HG03565 (cell line): ENCODE measurements around the gene SUFU.

Experiments
- ATAC-seq: cut with Tn5 transposase; IDR thresholded peaks from one replicate; pipeline ENCODE4 v1.9.1; 2021; ENCODE audit warnings: mild to moderate bottlenecking, moderate library complexity; ENCODE audit not compliant: unreplicated experiment

SUFU gene

GRCh38 chr10:102631525-102632393, 128.0 kb downstream of the SUFU start:
- ATAC-seq = no peak

- ATAC-seq = no peak
Observed at GRCh38 chr10:102632394-102633111, 128.8 kb downstream of the SUFU start.

DNA sequence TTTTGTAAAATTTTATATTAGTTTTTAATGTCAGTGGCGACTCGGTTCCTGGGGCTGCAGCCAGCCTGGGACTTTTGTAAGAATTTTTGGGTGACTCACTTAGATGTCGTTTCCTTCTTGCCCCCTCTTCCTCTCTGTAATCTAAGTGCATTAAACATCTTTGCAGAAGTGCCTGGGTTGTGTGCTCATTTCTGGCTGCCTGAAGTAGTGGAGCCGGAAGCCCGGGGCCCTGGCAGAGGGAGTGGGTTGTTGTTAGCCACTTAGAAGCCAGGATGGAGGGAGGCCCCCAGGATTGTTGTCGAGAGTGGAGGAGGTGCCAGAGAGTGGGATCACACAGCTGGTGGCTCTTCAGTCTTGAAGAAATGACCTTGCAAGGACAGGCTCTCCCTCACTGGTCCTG, 129.5 kb downstream of the SUFU start:
- no peak for ATAC-seq

- no peak for ATAC-seq
Observed at GRCh38 chr10:102633848-102634247, 130.1 kb downstream of the SUFU start.

- no peak for ATAC-seq
Observed at GRCh38 chr10:102634686-102635085, 130.9 kb downstream of the SUFU start.

DNA sequence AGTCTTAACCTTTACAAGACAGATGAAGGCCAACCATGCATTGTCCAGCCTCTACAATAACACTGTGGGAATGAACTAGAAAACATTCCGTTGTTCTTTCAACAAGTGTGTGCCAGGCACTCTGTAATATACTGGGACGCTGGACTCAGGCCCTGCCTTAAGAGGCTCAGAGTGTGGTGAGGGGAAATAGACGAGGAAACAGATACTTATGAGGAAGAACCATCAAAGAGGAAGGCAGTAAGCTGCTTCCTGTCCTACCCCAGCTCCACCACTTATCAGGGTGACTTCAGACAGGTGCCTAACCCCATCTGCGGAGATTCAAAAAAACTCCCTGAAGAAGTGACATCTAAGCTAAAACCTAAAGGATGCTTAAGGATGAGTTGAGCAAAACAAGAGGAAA, 131.6 kb downstream of the SUFU start:
- ATAC-seq = no peak

DNA sequence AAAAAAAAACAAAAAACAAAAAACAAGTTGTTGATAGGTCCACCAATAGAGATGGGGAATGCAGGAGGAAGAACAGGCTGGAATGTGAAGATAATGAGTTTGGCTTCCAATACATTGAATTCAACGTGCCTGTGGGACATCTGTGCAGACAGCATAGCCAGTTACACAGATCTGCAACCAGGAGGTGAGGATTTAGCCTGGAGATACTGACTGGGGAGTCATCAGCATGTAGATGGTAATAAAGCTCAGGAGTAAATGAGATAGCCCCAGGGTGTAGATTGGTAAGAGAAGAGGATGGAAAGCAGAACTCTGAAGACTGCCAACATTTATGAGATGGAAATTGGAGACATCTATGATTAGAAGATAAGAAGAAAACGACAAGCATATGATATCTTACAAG, 135.8 kb downstream of the SUFU start:
- no peak for ATAC-seq

GRCh38 chr10:102641402-102641801, 137.6 kb downstream of the SUFU start:
- ATAC-seq = no peak

DNA sequence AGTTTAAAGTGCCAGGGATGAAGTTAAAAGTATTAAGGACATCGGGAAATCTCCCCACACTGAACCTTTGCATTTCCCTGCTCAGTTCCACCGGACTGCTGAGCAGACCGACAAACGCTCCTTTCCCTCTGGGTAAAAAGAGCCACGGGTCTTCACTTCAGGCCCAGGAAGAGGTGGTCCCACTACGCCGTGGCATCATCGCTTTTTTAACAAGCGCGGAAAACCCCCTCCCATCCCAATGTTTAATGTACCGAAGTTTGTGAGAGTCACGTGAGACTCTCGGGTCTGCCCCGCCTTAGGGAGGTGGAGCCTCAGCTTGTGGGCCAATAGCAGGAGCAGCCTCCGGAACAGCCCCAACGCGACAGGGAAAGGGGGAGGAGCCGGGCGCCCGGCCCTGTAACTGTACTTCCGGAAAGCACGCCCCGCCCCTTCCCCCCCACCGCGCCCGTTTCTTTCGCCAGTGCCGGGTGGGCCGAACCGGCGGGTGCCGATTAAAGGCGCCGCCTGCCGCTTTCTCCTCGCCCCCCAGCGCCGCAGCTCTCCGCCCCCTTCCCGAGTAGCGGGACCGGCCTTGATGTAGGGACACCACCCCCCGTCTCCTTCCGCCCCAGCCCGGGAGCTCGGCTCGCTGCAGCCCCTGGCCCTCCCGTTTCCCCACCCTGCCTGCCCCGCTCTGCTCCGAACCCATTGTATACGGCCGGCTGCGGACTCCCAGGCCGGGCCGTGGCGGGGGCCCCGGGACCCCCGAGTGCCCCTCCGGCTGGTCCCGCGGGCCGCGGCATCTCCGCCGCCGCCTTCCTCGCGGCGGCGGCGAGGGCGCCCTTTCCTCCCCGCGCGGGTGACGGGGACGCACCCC, 138.3 kb downstream of the SUFU start:
- ATAC-seq = peak; percentile 35

DNA sequence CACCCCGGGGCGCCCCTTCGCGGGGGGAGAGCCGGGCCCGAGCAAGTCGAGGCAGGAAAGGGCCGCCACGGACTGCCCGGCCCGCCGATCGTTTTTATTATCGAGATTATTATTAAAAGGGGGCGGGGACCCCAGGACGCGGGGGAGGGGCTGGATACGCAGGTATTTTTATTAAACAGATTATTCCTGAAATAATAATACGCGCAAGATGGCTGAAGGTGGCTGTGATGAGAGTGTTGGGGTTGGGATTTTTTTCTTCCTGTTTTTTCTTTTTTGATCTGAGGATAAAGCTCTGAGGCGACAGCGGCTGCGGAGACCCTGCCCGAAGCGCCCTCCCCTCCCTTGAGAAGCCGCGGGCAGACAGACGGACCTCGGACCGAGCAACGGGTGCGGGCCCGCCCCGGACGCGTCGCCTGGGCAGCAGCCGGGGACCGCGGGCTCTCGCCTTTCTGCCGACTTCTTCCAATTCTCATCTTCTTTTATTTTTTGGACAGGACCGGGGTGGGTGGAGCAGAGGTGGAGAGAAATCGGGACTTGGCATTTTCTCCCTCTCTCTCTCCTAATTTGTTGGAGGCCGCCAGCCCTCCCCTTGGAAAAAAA, 139.1 kb downstream of the SUFU start:
- no peak for ATAC-seq

- ATAC-seq = no peak
Observed at GRCh38 chr10:102643336-102644065, 139.7 kb downstream of the SUFU start.

- no peak for ATAC-seq
Observed at GRCh38 chr10:102644066-102644645, 140.4 kb downstream of the SUFU start, which contains the start of gene TRIM8. TSS of gene TRIM8 (plus strand) at chr10:102644479. CDS start at chr10:102644618, 139 bp downstream.

DNA sequence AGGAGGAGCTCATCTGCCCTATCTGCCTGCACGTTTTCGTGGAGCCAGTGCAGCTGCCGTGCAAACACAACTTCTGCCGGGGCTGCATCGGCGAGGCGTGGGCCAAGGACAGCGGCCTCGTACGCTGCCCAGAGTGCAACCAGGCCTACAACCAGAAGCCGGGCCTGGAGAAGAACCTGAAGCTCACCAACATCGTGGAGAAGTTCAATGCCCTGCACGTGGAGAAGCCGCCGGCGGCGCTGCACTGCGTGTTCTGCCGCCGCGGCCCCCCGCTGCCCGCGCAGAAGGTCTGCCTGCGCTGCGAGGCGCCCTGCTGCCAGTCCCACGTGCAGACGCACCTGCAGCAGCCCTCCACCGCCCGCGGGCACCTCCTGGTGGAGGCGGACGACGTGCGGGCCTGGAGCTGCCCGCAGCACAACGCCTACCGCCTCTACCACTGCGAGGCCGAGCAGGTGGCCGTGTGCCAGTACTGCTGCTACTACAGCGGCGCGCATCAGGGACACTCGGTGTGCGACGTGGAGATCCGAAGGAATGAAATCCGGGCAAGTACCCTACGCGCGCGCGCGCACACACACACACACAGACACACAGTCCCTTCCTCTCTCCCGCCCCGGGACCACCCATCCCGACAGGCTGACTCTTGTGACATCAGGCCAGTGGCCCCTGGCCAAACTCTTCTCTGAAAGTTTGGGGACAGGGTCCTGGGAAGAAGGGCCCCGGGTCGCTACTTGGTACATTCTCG, 141.0 kb downstream of the SUFU start:
- no peak for ATAC-seq

GRCh38 chr10:102645388-102645740, 141.6 kb downstream of the SUFU start:
- no peak for ATAC-seq

DNA sequence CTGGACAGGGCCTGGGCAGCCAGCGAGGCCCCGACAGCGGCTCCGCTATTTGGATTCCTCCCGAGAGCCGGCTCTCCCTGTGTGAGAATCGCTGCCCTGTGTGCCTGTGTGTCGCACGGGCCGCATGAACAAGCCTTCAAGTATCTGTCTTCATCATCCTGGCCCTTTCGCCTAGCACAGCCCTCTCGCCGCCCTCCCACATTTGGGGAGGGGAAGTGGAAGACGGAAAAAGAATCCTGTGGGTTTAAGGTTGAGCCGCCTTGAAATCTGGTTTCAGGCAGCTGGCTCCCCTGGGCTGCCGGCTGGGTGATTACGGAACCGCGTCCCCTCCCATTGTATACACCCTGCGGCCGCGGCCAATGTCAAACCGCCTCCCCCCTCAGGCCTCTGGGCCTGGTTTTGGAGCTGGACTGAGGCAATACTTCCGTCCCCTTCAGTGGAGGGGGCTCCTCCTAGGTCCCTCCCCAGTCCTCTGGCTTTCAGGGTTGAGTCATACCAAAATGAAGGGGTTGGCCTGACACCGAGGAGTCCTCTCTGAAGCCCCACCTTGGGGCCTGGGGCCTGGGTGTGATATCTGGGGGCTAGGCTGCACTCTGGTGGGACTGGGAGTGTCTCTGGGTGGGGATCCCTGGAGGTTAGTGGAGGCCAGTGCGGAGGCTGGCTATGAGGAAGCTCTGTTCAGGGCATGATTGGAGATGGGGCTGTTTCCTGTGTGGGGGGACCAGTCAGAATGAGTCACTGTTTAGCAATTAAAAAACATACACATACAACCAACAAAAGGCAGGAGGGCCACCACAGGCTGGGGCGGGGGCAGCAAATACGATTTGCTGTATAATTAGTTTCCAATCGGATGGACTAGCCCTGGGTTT, 142.2 kb downstream of the SUFU start:
- peak; percentile 22 for ATAC-seq

- no peak for ATAC-seq
Observed at GRCh38 chr10:102646610-102647442, 143.1 kb downstream of the SUFU start.
